Fibroblast of lung (primary cell): Measurements from ENCODE around the gene FOXL2. TPM values are rescaled to one million over a fixed set of nuclear protein-coding genes. Genes with fewer than 3 reads are reported as not detected.

ENCODE experiments used
- DNase-seq, 2 donors: peaks; one replicate each; pipeline versions ENCODE4 v3.0.0 to v3.0.0-alpha.2; 2010; ENCODE audit warnings: low read depth in 2 of 2
- H2AFZ ChIP-seq: 2 replicates; pipeline ENCODE4 v1.5.1; 2012; ENCODE audit warnings: low read length, control low read depth, inconsistent platforms
- H3K27ac ChIP-seq: 2 replicates; pipeline ENCODE4 v1.5.1; 2011; ENCODE audit warnings: low read length, control low read depth; ENCODE audit not compliant: insufficient read depth
- H3K27me3 ChIP-seq: 2 replicates; pipeline ENCODE4 v1.5.1; 2011; ENCODE audit warnings: mild to moderate bottlenecking, low read length; ENCODE audit not compliant: control insufficient read depth, insufficient read depth
- H3K36me3 ChIP-seq: 2 replicates; pipeline ENCODE4 v1.5.1; 2011; ENCODE audit warnings: low read length; ENCODE audit not compliant: control insufficient read depth, insufficient read depth
- H3K4me1 ChIP-seq: 2 replicates; pipeline ENCODE4 v1.5.1; 2011; ENCODE audit warnings: low read length; ENCODE audit not compliant: control insufficient read depth, insufficient read depth; ENCODE audit errors: extremely low read depth
- H3K4me2 ChIP-seq: 2 replicates; pipeline ENCODE4 v1.5.1; 2011; ENCODE audit warnings: low read length, control low read depth; ENCODE audit not compliant: insufficient read depth; ENCODE audit errors: extremely low read depth
- H3K4me3 ChIP-seq, 4 experiments: fragments of 200-600 bp in 1 of 4; sonication (generic) in 1 of 4; replicated peaks in 1 of 4; 2 replicates each; pipeline ENCODE4 v1.5.1; 2011 to 2016; ENCODE audit warnings: low read length in 4 of 4, low read depth in 3 of 4, mild to moderate bottlenecking in 3 of 4, control low read depth in 2 of 4, inconsistent platforms in 1 of 4, mixed read lengths in 1 of 4; ENCODE audit not compliant: insufficient read depth in 1 of 4; ENCODE audit errors: control extremely low read depth in 1 of 4
- H3K79me2 ChIP-seq: 2 replicates; pipeline ENCODE4 v1.5.1; 2012; ENCODE audit warnings: mild to moderate bottlenecking, low read length, inconsistent platforms; ENCODE audit not compliant: control insufficient read depth, insufficient read depth
- H3K9ac ChIP-seq: 2 replicates; pipeline ENCODE4 v1.5.1; 2011; ENCODE audit warnings: mild to moderate bottlenecking, low read length, control low read depth; ENCODE audit not compliant: insufficient read depth
- H3K9me3 ChIP-seq: 2 replicates; pipeline ENCODE4 v1.5.1; 2012; ENCODE audit warnings: low read depth, low read length; ENCODE audit not compliant: control insufficient read depth, insufficient read depth
- H4K20me1 ChIP-seq: 2 replicates; pipeline ENCODE4 v1.5.1; 2011; ENCODE audit warnings: low read length; ENCODE audit not compliant: control insufficient read depth, insufficient read depth; ENCODE audit errors: extremely low read depth
- CTCF ChIP-seq, 2 donors: IDR thresholded peaks in 1 of 2; conservative IDR thresholded peaks in 1 of 2; 1 replicate in 1 of 2; 2 replicates in 1 of 2; pipeline ENCODE4 v1.5.1; 2011 to 2012; ENCODE audit warnings: low read length in 2 of 2, control low read depth in 1 of 2, inconsistent platforms in 1 of 2, low read depth in 1 of 2, mild to moderate bottlenecking in 1 of 2
- EZH2 ChIP-seq: IDR thresholded peaks from 2 replicates; pipeline ENCODE4 v1.5.1; 2012; ENCODE audit warnings: low read length, control low read depth, mild to moderate bottlenecking; ENCODE audit errors: missing control alignments
- polyA plus RNA-seq, 2 donors: library from polyadenylated mRNA; depleted of rRNA in 1 of 2; stranded (reverse) in 1 of 2; unstranded in 1 of 2; fragments of >200 nt; gene quantifications; 2 replicates each; pipeline ENCODE4 v1.2.1, GENCODE V29; 2011 to 2012; ENCODE audit warnings: missing spikeins in 1 of 2
- total RNA-seq: library from RNA; depleted of rRNA; stranded (reverse); fragments of >200 nt; gene quantifications from 2 replicates; pipeline ENCODE4 v1.2.1, GENCODE V29; 2014

The FOXL2 gene
- total and polyA plus RNA-seq, 2 donors (not counting 1 experiment from before 2014, with no cell fraction given), result under 0.01 to 0.02 TPM

DNA sequence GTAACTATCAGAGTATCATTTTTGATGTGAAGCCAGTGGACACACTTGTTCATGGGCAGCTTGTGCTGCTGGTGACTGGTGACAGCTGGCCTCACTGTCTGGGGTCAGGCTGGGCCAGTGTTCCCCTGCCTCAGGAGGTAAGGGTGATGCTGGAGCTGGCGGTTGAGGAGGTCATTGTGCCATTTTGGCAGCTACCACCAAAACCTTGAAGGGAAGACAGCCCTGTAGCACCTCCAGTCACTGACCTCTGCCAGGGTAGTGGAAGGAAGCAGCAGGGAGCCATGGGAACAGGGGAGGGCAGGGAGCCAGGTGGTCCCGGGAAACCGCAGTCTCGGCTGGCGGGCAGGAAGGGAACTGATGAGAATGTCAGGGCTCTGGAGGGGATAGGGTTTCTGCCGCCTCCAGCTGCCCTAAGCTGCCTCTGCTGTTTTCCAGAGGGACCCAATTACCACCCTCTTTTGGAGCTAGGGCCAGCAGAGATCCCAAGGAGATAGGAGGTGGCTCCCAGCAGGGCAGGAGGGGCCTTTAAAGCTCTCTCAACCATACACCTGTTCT is 24.9 kb upstream of the FOXL2 start:
- Histone ChIP-seq H3K36me3 (no peaks in the 10 kb centered on the region), H3K27me3 (no peaks in the 10 kb centered on the region), H3K4me1 (no peaks in the 10 kb centered on the region), H3K79me2 (no peaks in the 10 kb centered on the region), H4K20me1 (no peaks in the 10 kb centered on the region), H3K27ac (no peak overlapping the region), H3K4me3 (no peak overlapping the region), H3K9ac (no peak overlapping the region), H2AFZ (no peak overlapping the region), H3K9me3 (no peaks in the 10 kb centered on the region), H3K4me2 (no peak overlapping the region)
- no peak for DNase-seq
- no peak for TF ChIP-seq CTCF (conservative IDR thresholded peaks at IDR 0.05 in 1 of 2, IDR thresholded peaks at IDR 0.05 in 1 of 2; ENCODE audit: low read depth in 1 of 2, low read length in 2 of 2)
- TF ChIP-seq EZH2, result no peak

GRCh38 chr3:138964923-138965322 is 18.0 kb upstream of the FOXL2 start:
- H3K36me3 ChIP-seq, result no peaks in the 10 kb centered on the region
- no peak overlapping the region for H3K27ac ChIP-seq
- no peaks in the 10 kb centered on the region for H3K79me2 ChIP-seq
- H3K4me1 ChIP-seq, result no peaks in the 10 kb centered on the region
- no peak overlapping the region for H3K4me3 ChIP-seq
- peaks cover 13% of the 10 kb centered on the region for H3K27me3 ChIP-seq
- H4K20me1 ChIP-seq, result no peaks in the 10 kb centered on the region
- no peaks in the 10 kb centered on the region for H3K9me3 ChIP-seq
- no peak overlapping the region for H3K4me2 ChIP-seq
- no peak overlapping the region for H2AFZ ChIP-seq
- no peak overlapping the region for H3K9ac ChIP-seq
- TF ChIP-seq EZH2, result no peak
- no peak for TF ChIP-seq CTCF (conservative IDR thresholded peaks at IDR 0.05 in 1 of 2, IDR thresholded peaks at IDR 0.05 in 1 of 2; ENCODE audit: low read depth in 1 of 2, low read length in 2 of 2)
- DNase-seq, result no peak

DNA sequence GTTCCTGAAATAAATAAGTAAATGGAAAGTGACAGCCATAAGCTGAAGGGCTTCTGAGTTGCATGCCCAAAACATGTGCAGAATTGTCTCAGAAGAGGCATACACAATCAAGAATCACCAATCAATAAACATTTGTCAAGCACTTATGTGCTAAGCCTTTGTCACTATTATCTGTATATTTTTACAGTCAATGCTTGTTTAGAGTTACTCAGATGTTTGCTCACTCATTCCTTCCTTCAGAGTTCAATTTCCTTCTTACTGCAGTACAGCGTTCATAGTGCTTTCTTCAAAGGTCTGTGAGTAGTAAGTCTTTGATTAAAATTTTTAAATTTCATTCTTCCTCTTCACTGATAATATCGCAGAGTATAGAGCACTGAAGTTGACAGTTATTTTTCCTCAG is 17.3 kb upstream of the FOXL2 start:
- Histone ChIP-seq H3K4me3 (no peak overlapping the region), H3K4me2 (no peak overlapping the region)
- TF ChIP-seq CTCF (conservative IDR thresholded peaks at IDR 0.05 in 1 of 2, IDR thresholded peaks at IDR 0.05 in 1 of 2; ENCODE audit: low read depth in 1 of 2, low read length in 2 of 2), result no peak
- no peak for TF ChIP-seq EZH2

More for the DNA sequence above, 17.3 kb upstream of the FOXL2 start:
- Histone ChIP-seq H3K4me1 (no peaks in the 10 kb centered on the region), H3K79me2 (no peaks in the 10 kb centered on the region), H3K27me3 (peaks cover 17% of the 10 kb centered on the region), H3K27ac (no peak overlapping the region), H3K36me3 (no peaks in the 10 kb centered on the region), H4K20me1 (no peaks in the 10 kb centered on the region), H2AFZ (no peak overlapping the region), H3K9ac (no peak overlapping the region), H3K9me3 (no peaks in the 10 kb centered on the region)
- DNase-seq, result no peak
